ENCODE measurements around the gene EFNA5. TPM values are rescaled to one million over a fixed set of nuclear protein-coding genes. Genes with fewer than 3 reads are reported as not detected.

The EFNA5 gene
- total RNA-seq, 1 donor from 2014 or later: 2.2 TPM

- Histone ChIP-seq H3K27me3 (no peaks in the 10 kb centered on the region), H3K4me3 (no peak overlapping the region), H3K4me1 (peaks cover 0 to 17% of the 10 kb centered on the region in 2 donors), H3K27ac (no peak overlapping the region), H3K9me3 (no peaks in the 10 kb centered on the region), H3K36me3 (no peaks in the 10 kb centered on the region)
- intact Hi-C loops (cut with DNase I): no loop called here
- TF ChIP-seq CTCF (IDR thresholded peaks at IDR 0.05): no peak
- DNase-seq (ENCODE audit: low spot score in 2 of 2): no peak
Measured at GRCh38 chr5:107563959-107564544, 106.7 kb downstream of the EFNA5 start.

- H3K4me3 ChIP-seq: no peak overlapping the region
- H3K4me1 ChIP-seq: peaks cover 0 to 2% of the 10 kb centered on the region in 2 donors
- H3K27me3 ChIP-seq: no peaks in the 10 kb centered on the region
- intact Hi-C loops (cut with DNase I): no loop called here
- no peak overlapping the region for H3K27ac ChIP-seq
- no peaks in the 10 kb centered on the region for H3K36me3 ChIP-seq
- no peaks in the 10 kb centered on the region for H3K9me3 ChIP-seq
- DNase-seq (ENCODE audit: low spot score in 2 of 2): no peak
- TF ChIP-seq CTCF (IDR thresholded peaks at IDR 0.05): no peak
Measured at GRCh38 chr5:107560377-107560776, 110.4 kb downstream of the EFNA5 start.

DNA sequence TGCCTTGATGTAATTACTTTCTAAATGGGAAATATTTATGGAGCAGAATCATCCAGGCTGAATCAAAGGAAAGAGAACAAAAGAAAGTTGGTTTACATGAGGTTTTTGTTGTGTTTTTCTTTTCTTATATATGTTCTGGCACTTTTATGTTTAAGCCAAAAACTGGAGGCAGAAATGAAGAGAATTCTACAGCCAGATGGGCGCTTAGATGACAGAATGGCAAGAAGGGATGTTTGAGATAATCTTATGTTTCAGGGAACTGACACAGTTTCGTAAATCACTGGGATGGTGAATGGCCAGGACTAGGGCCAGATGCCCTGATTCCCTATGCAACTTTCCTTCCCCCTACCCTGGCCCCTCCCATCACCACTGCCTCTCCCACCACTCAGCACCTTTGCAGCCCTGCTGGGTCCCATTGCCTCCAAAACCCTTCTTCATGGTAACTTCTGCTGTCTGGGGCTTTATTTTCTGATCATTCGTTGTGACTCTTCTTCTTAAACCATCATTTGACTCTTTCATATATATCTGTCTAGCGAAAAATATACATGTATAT lies 111.8 kb downstream of the EFNA5 start:
- Histone ChIP-seq H3K4me1 (no peaks in the 10 kb centered on the region), H3K27ac (no peak overlapping the region), H3K4me3 (no peak overlapping the region), H3K9me3 (no peaks in the 10 kb centered on the region), H3K36me3 (no peaks in the 10 kb centered on the region), H3K27me3 (no peaks in the 10 kb centered on the region)
- TF ChIP-seq CTCF (IDR thresholded peaks at IDR 0.05): no peak
- no peak for DNase-seq (ENCODE audit: low spot score in 2 of 2)
- intact Hi-C loops (cut with DNase I): no loop called here

- Histone ChIP-seq H3K4me3 (no peak overlapping the region), H3K27me3 (no peaks in the 10 kb centered on the region), H3K4me1 (peaks cover 0 to 5% of the 10 kb centered on the region in 2 donors), H3K9me3 (no peaks in the 10 kb centered on the region), H3K36me3 (no peaks in the 10 kb centered on the region), H3K27ac (no peak overlapping the region)
- intact Hi-C loops (cut with DNase I): no loop called here
- no peak for TF ChIP-seq CTCF (IDR thresholded peaks at IDR 0.05)
- DNase-seq (ENCODE audit: low spot score in 2 of 2): no peak
Measured at GRCh38 chr5:107557051-107557658, 113.6 kb downstream of the EFNA5 start.

DNA sequence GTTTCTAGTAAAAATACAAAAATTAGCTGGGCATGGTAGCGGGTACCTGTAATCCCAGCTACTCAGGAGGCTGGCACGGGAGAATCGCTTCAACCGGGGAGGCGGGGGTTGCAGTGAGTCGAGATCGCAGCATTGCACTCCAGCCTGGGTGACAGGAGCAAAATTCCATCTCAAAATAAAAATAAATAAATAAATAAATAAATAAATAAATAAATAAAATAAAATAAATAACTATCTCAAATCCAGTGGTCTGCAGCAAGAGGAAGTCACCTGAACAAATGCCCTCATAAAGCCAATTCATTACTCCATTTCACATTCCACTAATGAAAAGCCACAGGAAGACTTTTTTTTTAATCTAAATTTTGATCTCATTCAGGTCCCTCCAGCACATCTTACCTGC lies 114.2 kb downstream of the EFNA5 start:
- H3K9me3 ChIP-seq: no peaks in the 10 kb centered on the region
- H3K36me3 ChIP-seq: no peaks in the 10 kb centered on the region
- DNase-seq (ENCODE audit: low spot score in 2 of 2): no peak
- H3K27ac ChIP-seq: no peak overlapping the region
- no peak overlapping the region for H3K4me3 ChIP-seq
- no peak for TF ChIP-seq CTCF (IDR thresholded peaks at IDR 0.05)
- intact Hi-C loops (cut with DNase I): no loop called here
- no peaks in the 10 kb centered on the region for H3K27me3 ChIP-seq
- H3K4me1 ChIP-seq: peaks cover 0 to 5% of the 10 kb centered on the region in 2 donors
